GM12878 (cell line): Measurements from ENCODE around the gene STK4. TPM values are rescaled to one million over a fixed set of nuclear protein-coding genes. Genes with fewer than 3 reads are reported as not detected.

Source experiments
- ATAC-seq: fragments of 200-7000 bp; cut with Tn5 transposase; 3 replicates; pipeline ENCODE4 v1.9.1; 2020; ENCODE audit warnings: mild to moderate bottlenecking, moderate library complexity
- BruUV-seq: library from RNA; stranded (reverse); fragments of 400-500 nt; replicated peaks from 2 replicates; lab custom pipeline; 2021; lab: Mats Ljungman, UMichigan
- CTCF ChIA-PET: fragments of 300-600 bp; sonication (Branson Sonifier 250); formaldehyde crosslinking; extraction: SDS; loops from one replicate; lab custom pipeline; 2021; ENCODE audit warnings: inconsistent platforms; lab: Yijun Ruan, JAX
- POLR2A ChIA-PET: fragments of 350-600 bp; formaldehyde crosslinking; extraction: SDS; loops from one replicate; lab custom pipeline; 2021; ENCODE audit warnings: inconsistent platforms; lab: Charles Lee
- RAD21 ChIA-PET: fragments of 300-600 bp; sonication (Branson Sonifier 250); formaldehyde crosslinking; loops from one replicate; lab custom pipeline; 2023; ENCODE audit warnings: antibody characterized with exemption; ENCODE audit not compliant: unreplicated experiment; lab: Charles Lee
- SMC1A ChIA-PET: fragments of 300-600 bp; sonication (Branson Sonifier 250); formaldehyde crosslinking; loops from one replicate; lab custom pipeline; 2023; ENCODE audit not compliant: unreplicated experiment, uncharacterized antibody; lab: Charles Lee
- DNase-seq: peaks from one replicate; pipeline ENCODE4 v3.0.0-alpha.2; 2011; ENCODE audit warnings: low read depth, low spot score
- FAIRE-seq: peaks from 3 replicates; lab custom pipeline; 2011; peaks lifted over from hg19 to GRCh38; lab: Jason Lieb, UNC
- H2AFZ ChIP-seq: 2 replicates; pipeline ENCODE4 v1.6.0; 2011; ENCODE audit warnings: low read depth, low read length, control low read depth; ENCODE audit not compliant: control insufficient read depth
- H3K27ac ChIP-seq: 2 replicates; pipeline ENCODE4 v1.5.1; 2011; ENCODE audit warnings: control low read depth; ENCODE audit not compliant: control insufficient read depth, insufficient read depth
- H3K27me3 ChIP-seq, 2 experiments: replicated peaks in 1 of 2; 2 replicates each; pipeline versions ENCODE4 v1.6.0 to v1.6.1; 2011; ENCODE audit warnings: low read length in 1 of 2; ENCODE audit not compliant: control insufficient read depth in 2 of 2, insufficient read depth in 2 of 2
- H3K36me3 ChIP-seq, 2 experiments: 2 replicates each; pipeline ENCODE4 v1.5.1; 2011; ENCODE audit warnings: low read length in 1 of 2; ENCODE audit not compliant: control insufficient read depth in 2 of 2, insufficient read depth in 2 of 2
- H3K4me1 ChIP-seq: 2 replicates; pipeline ENCODE4 v1.6.1; 2011; ENCODE audit warnings: mild to moderate bottlenecking, low read length, moderate library complexity, mixed read lengths; ENCODE audit not compliant: control insufficient read depth, insufficient read depth
- H3K4me2 ChIP-seq: 2 replicates; pipeline ENCODE4 v1.6.0; 2011; ENCODE audit warnings: control low read depth; ENCODE audit not compliant: control insufficient read depth, insufficient read depth
- H3K4me3 ChIP-seq: fragments of 200-600 bp; sonication (generic); 2 replicates; pipeline ENCODE4 v1.5.1; 2016
- H3K79me2 ChIP-seq: 2 replicates; pipeline ENCODE4 v1.6.0; 2011; ENCODE audit warnings: low read length; ENCODE audit not compliant: control insufficient read depth, insufficient read depth
- H3K9ac ChIP-seq: 2 replicates; pipeline ENCODE4 v1.8.0; 2011; ENCODE audit warnings: low read length, control low read depth, mixed read lengths; ENCODE audit not compliant: control insufficient read depth, insufficient read depth
- H3K9me3 ChIP-seq: replicated peaks from 3 replicates; pipeline ENCODE4 v1.5.1; 2011; ENCODE audit warnings: mild to moderate bottlenecking, low read length; ENCODE audit not compliant: control insufficient read depth, insufficient read depth
- H4K20me1 ChIP-seq: 2 replicates; pipeline ENCODE4 v1.6.0; 2011; ENCODE audit not compliant: control insufficient read depth, insufficient read depth
- ATF3 ChIP-seq: IDR thresholded peaks from 2 replicates; pipeline ENCODE4 v1.6.1; 2011; ENCODE audit warnings: low read depth, mild to moderate bottlenecking, low read length, moderate library complexity, borderline replicate concordance; ENCODE audit errors: extremely low read depth
- ESRRA ChIP-seq: IDR thresholded peaks from 2 replicates; pipeline ENCODE4 v1.6.1; 2012; ENCODE audit warnings: mild to moderate bottlenecking, low read length, improper control_type of control experiment
- ETV6 ChIP-seq, 2 experiments: fragments of 450-650 bp in 1 of 2; IDR thresholded peaks in 1 of 2; conservative IDR thresholded peaks in 1 of 2; 2 replicates each; pipeline ENCODE4 v1.6.1; 2014; ENCODE audit warnings: antibody characterized with exemption in 1 of 2, borderline replicate concordance in 1 of 2, low read depth in 1 of 2, mild to moderate bottlenecking in 1 of 2, moderate library complexity in 1 of 2
- GABPA ChIP-seq: IDR thresholded peaks from 2 replicates; pipeline ENCODE4 v1.6.1; 2014; ENCODE audit warnings: antibody characterized with exemption, low read depth, mild to moderate bottlenecking, inconsistent platforms
- KAT2A ChIP-seq: conservative IDR thresholded peaks from 2 replicates; pipeline ENCODE4 v1.6.1; 2011; ENCODE audit warnings: low read depth, low read length; ENCODE audit not compliant: control insufficient read depth
- MYC ChIP-seq: IDR thresholded peaks from 2 replicates; pipeline ENCODE4 v1.6.1; 2011; ENCODE audit warnings: mild to moderate bottlenecking, low read length, moderate library complexity, inconsistent platforms; ENCODE audit not compliant: insufficient read depth, insufficient replicate concordance, insufficient read length, severe bottlenecking
- NFYA ChIP-seq: IDR thresholded peaks from 2 replicates; pipeline ENCODE4 v1.6.1; 2011; ENCODE audit warnings: low read depth, mild to moderate bottlenecking, low read length, improper control_type of control experiment, borderline replicate concordance
- NKRF ChIP-seq: fragments of 450-650 bp; conservative IDR thresholded peaks from 2 replicates; pipeline ENCODE4 v1.6.1; 2017; ENCODE audit warnings: mild to moderate bottlenecking, moderate library complexity
- POU2F2 ChIP-seq: IDR thresholded peaks from 3 replicates; pipeline ENCODE4 v1.6.1; 2011; ENCODE audit warnings: low read depth, mild to moderate bottlenecking, low read length, borderline replicate concordance
- SKIL ChIP-seq: fragments of 450-650 bp; IDR thresholded peaks from 2 replicates; pipeline ENCODE4 v1.6.1; 2017; ENCODE audit warnings: mild to moderate bottlenecking, low read depth, inconsistent platforms; ENCODE audit not compliant: poor library complexity, severe bottlenecking
- STAT3 ChIP-seq: IDR thresholded peaks from 2 replicates; pipeline ENCODE4 v1.6.1; 2011; ENCODE audit warnings: low read depth, low read length, improper control_type of control experiment
- SUZ12 ChIP-seq: fragments of 200-600 bp; sonication (generic); IDR thresholded peaks from one replicate; pipeline ENCODE4 v1.6.1; 2018; ENCODE audit warnings: antibody characterized with exemption, mild to moderate bottlenecking; ENCODE audit not compliant: unreplicated experiment
- ZNF384 ChIP-seq: IDR thresholded peaks from 2 replicates; pipeline ENCODE4 v1.6.1; 2012; ENCODE audit warnings: low read depth, mild to moderate bottlenecking, low read length, improper control_type of control experiment, borderline replicate concordance
- ZNF687 ChIP-seq: fragments of 450-650 bp; IDR thresholded peaks from 2 replicates; pipeline ENCODE4 v1.6.1; 2017; ENCODE audit warnings: mild to moderate bottlenecking, moderate library complexity
- ZSCAN29 ChIP-seq: fragments of 450-650 bp; IDR thresholded peaks from 2 replicates; pipeline ENCODE4 v1.6.1; 2017; ENCODE audit warnings: mild to moderate bottlenecking, moderate library complexity
- WGBS: methylation state at CpG from one replicate; pipeline ENCODE4 v1.1.6; 2016; ENCODE audit warnings: low lambda C conversion rate; ENCODE audit not compliant: insufficient replicate concordance, insufficient coverage; ENCODE audit errors: missing lambda C conversion rate; 5-methylcytosine and 5-hydroxymethylcytosine counted together
- in situ Hi-C: fragments of 300-500 bp; cut with MboI; formaldehyde crosslinking; loops from 9 replicates; pipeline ENCODE4 v1.14.3; 2018; ENCODE audit warnings: mixed read lengths
- intact Hi-C: fragments of 100-400 bp; cut with micrococcal nuclease; formaldehyde crosslinking; loops from one replicate; pipeline ENCODE4 v1.14.2; 2022; ENCODE audit not compliant: unreplicated experiment
- polyA plus RNA-seq, 11 experiments: library from polyadenylated mRNA; depleted of rRNA in 4 of 11; unstranded in 6 of 11; stranded (reverse) in 5 of 11; fragments of >200 nt; fragmentation: Nextera tagmentation in 4 of 11; fragmentation: Illumina TruSeq in 1 of 11; extraction: Ambion mirVana in 4 of 11; extraction: Trizol in 1 of 11; gene quantifications; 1 replicate in 1 of 11; 2 replicates in 10 of 11; pipeline versions ENCODE4 v1.2.1 to v1.2.3, GENCODE V29; 2011 to 2016; ENCODE audit warnings: inconsistent platforms in 2 of 11, missing spikeins in 2 of 11, low read depth in 1 of 11
- total RNA-seq, 4 experiments: library from RNA; depleted of rRNA in 3 of 4; stranded (reverse); fragments of >200 nt in 3 of 4; fragmentation: Illumina TruSeq in 1 of 4; extraction: Trizol in 1 of 4; gene quantifications; 2 replicates each; pipeline versions ENCODE4 v1.2.1 to v1.2.3, GENCODE V29; 2013 to 2021

The STK4 gene
- total and polyA plus RNA-seq, 10 of the 15 experiments (the other 5 are each of a cell fraction or from before 2014, with no cell fraction given), result 24.0 to 135 (median 89.7) TPM

GRCh38 chr20:44924541-44924940 is 41.8 kb upstream of the STK4 start:
- no peaks in the 10 kb centered on the region for H3K27me3 ChIP-seq
- ChIA-PET CTCF (interaction anchor here (0.8 kb wide), 1 partner anchor 185 kb away, joined by 3 read pairs; no protein-coding TSS in a partner anchor), RAD21 (no interaction called here), SMC1A (interaction anchor here (0.6 to 1.8 kb wide), 2 partner anchors 21 to 27 kb away, joined by 4 to 6 read pairs; no protein-coding TSS in a partner anchor), POLR2A (no interaction called here)
- FAIRE-seq, result no peak
- no peak for ATAC-seq
- H3K4me2 ChIP-seq, result no peak overlapping the region
- no peak overlapping the region for H3K9ac ChIP-seq
- H3K27ac ChIP-seq, result no peak overlapping the region
- H3K4me3 ChIP-seq, result no peak overlapping the region
- peaks cover 0 to 2% of the 10 kb centered on the region in 2 experiments; a peak in 2 of 4 replicates for H3K36me3 ChIP-seq
- no TSS peak for BruUV-seq
- DNase-seq, result no peak
- H4K20me1 ChIP-seq, result no peaks in the 10 kb centered on the region
- H3K4me1 ChIP-seq, result no peaks in the 10 kb centered on the region
- H2AFZ ChIP-seq, result no peak overlapping the region
- intact Hi-C loops (no loop called here), in situ Hi-C loops (no loop called here)
- no peaks in the 10 kb centered on the region for H3K9me3 ChIP-seq
- H3K79me2 ChIP-seq, result no peaks in the 10 kb centered on the region
- WGBS, result 86% methylated on average over 4 of the region's 4 CpGs
- TF ChIP-seq ZSCAN29 (no peak), NKRF (no peak), STAT3 (no peak), SUZ12 (no peak), ESRRA (no peak), POU2F2 (no peak), SKIL (no peak), NFYA (no peak), KAT2A (no peak), ETV6 (conservative IDR thresholded peaks at IDR 0.05 in 1 of 2, IDR thresholded peaks at IDR 0.05 in 1 of 2; ENCODE audit: borderline replicate concordance in 1 of 2, low read depth in 1 of 2) (no peak), MYC (no peak), ZNF384 (no peak), ATF3 (no peak), ZNF687 (no peak), GABPA (no peak)
